Aorta (tissue), 5 donors: Measurements from ENCODE around the gene SYT7. TPM values are rescaled to one million over a fixed set of nuclear protein-coding genes. Genes with fewer than 3 reads are reported as not detected.

Source experiments
- ATAC-seq: fragments of 200-7000 bp; cut with Tn5 transposase; one replicate; pipeline ENCODE4 v1.9.1; 2022; ENCODE audit warnings: moderate library complexity; ENCODE audit not compliant: low FRiP score
- DNase-seq, 2 donors: peaks; one replicate each; pipeline ENCODE4 v3.0.0-alpha.2; 2020
- H3K27ac ChIP-seq, 2 donors: one replicate each; pipeline ENCODE4 v1.5.1; 2013; ENCODE audit warnings: low read length in 2 of 2, mild to moderate bottlenecking in 2 of 2, moderate library complexity in 2 of 2, control low read depth in 1 of 2, inconsistent platforms in 1 of 2, low read depth in 1 of 2
- H3K27me3 ChIP-seq, 2 donors: one replicate each; pipeline ENCODE4 v1.6.1; 2013; ENCODE audit warnings: control low read depth in 1 of 2, low read length in 1 of 2, mild to moderate bottlenecking in 1 of 2, moderate library complexity in 1 of 2; ENCODE audit not compliant: insufficient read depth in 2 of 2, control insufficient read depth in 1 of 2
- H3K36me3 ChIP-seq, 2 donors: one replicate each; pipeline ENCODE4 v1.6.1; 2013; ENCODE audit warnings: control low read depth in 1 of 2, low read length in 1 of 2, mild to moderate bottlenecking in 1 of 2; ENCODE audit not compliant: insufficient read depth in 2 of 2, control insufficient read depth in 1 of 2
- H3K4me1 ChIP-seq, 2 donors: one replicate each; pipeline ENCODE4 v1.6.1; 2013; ENCODE audit warnings: low read length in 2 of 2, control low read depth in 1 of 2, mild to moderate bottlenecking in 1 of 2, moderate library complexity in 1 of 2; ENCODE audit not compliant: insufficient read depth in 2 of 2, control insufficient read depth in 1 of 2
- H3K4me3 ChIP-seq, 2 donors: one replicate each; pipeline ENCODE4 v1.5.1; 2013; ENCODE audit warnings: low read length in 2 of 2, control low read depth in 1 of 2, mild to moderate bottlenecking in 1 of 2
- H3K9me3 ChIP-seq: one replicate; pipeline ENCODE4 v1.6.1; 2013; ENCODE audit warnings: mild to moderate bottlenecking, low read length; ENCODE audit not compliant: control insufficient read depth
- whole genome bisulfite sequencing, 2 donors: extraction: QIAGEN DNeasy Blood & Tissue Kit; methylation state at CpG; one replicate each; pipeline ENCODE4 v1.1.7; 2013; 5-methylcytosine and 5-hydroxymethylcytosine counted together
- intact Hi-C, 2 donors: fragments of 100-400 bp; cut with DNase I; formaldehyde crosslinking; loops; one replicate each; pipeline versions ENCODE4 v1.14.2 to v1.15.0; 2022
- polyA plus RNA-seq, 2 donors: library from polyadenylated mRNA; stranded (reverse); fragments of 200-250 nt; gene quantifications; one replicate each; pipeline ENCODE4 v1.2.3, GENCODE V29; 2013
- total RNA-seq, 2 donors: library from RNA; stranded (reverse); fragmentation: NEBNext Ultra II Directional; extraction: Animal tissue kit (Norgen Biotek cat#: 25700); gene quantifications; one replicate each; pipeline ENCODE4 v1.2.1, GENCODE V29; 2021
- donor health status: healthy with polysubstance abuse.
- donor health status: Bipolar disorder and iron deficiency.
- donor health status: DM: no; HTN: no; CAD: no.
- donor health status: DM: no; HTN: no; CAD: no.
- donor health status: DM: yes; HTN: yes; CAD: no.

The SYT7 gene
- total and polyA plus RNA-seq, 4 donors, result 0.20 to 2.3 (median 0.94) TPM

- 55 to 66% methylated on average over 14 to 15 of the region's 15 CpGs for WGBS, 2 donors
- no peak overlapping the region for H3K4me3 ChIP-seq
- no peak overlapping the region for H3K27ac ChIP-seq
- no peaks in the 10 kb centered on the region for H3K36me3 ChIP-seq
- no peaks in the 10 kb centered on the region for H3K9me3 ChIP-seq
- ATAC-seq, result no peak
- H3K4me1 ChIP-seq, result no peaks in the 10 kb centered on the region
- H3K27me3 ChIP-seq, result no peaks in the 10 kb centered on the region
- intact Hi-C loops, result no loop called here
- no peak for DNase-seq
Measured at GRCh38 chr11:61578819-61579675, 1.8 kb downstream of the SYT7 start.

- 79 to 82% methylated on average over 7 of the region's 7 CpGs for WGBS, 2 donors
Measured at GRCh38 chr11:61577383-61578118, 3.3 kb downstream of the SYT7 start.

GRCh38 chr11:61575886-61576861 is 4.7 kb downstream of the SYT7 start:
- intact Hi-C loops, result no loop called here

More at GRCh38 chr11:61577383-61578118, 3.3 kb downstream of the SYT7 start:
- no peaks in the 10 kb centered on the region for H3K36me3 ChIP-seq
- ATAC-seq, result no peak
- no peaks in the 10 kb centered on the region for H3K9me3 ChIP-seq
- H3K4me1 ChIP-seq, result no peaks in the 10 kb centered on the region
- H3K4me3 ChIP-seq, result no peak overlapping the region
- H3K27ac ChIP-seq, result no peak overlapping the region
- no peaks in the 10 kb centered on the region for H3K27me3 ChIP-seq
- DNase-seq, result no peak
- intact Hi-C loops, result no loop called here

GRCh38 chr11:61574611-61575010 is 6.3 kb downstream of the SYT7 start:
- intact Hi-C loops, result no loop called here
- WGBS, 2 donors, result 72 to 74% methylated on average over 14 of the region's 14 CpGs
- ATAC-seq (no peak), DNase-seq (no peak)
- H3K9me3 ChIP-seq, result no peaks in the 10 kb centered on the region
- no peaks in the 10 kb centered on the region for H3K27me3 ChIP-seq
- no peak overlapping the region for H3K4me3 ChIP-seq
- H3K4me1 ChIP-seq, result no peaks in the 10 kb centered on the region
- no peak overlapping the region for H3K27ac ChIP-seq
- H3K36me3 ChIP-seq, result no peaks in the 10 kb centered on the region

More at GRCh38 chr11:61575886-61576861, 4.7 kb downstream of the SYT7 start:
- no peaks in the 10 kb centered on the region for H3K27me3 ChIP-seq
- H3K9me3 ChIP-seq, result no peaks in the 10 kb centered on the region
- no peaks in the 10 kb centered on the region for H3K36me3 ChIP-seq
- H3K4me3 ChIP-seq, result no peak overlapping the region
- no peaks in the 10 kb centered on the region for H3K4me1 ChIP-seq
- DNase-seq (no peak), ATAC-seq (no peak)
- H3K27ac ChIP-seq, result no peak overlapping the region
- 72 to 74% methylated on average over 20 of the region's 20 CpGs for WGBS, 2 donors

GRCh38 chr11:61572913-61573312 is 8.0 kb downstream of the SYT7 start:
- no peak for ATAC-seq
- WGBS, 2 donors, result 57 to 66% methylated on average over 5 of the region's 5 CpGs
- H3K27me3 ChIP-seq, result peaks cover 0 to 2% of the 10 kb centered on the region in 2 donors

GRCh38 chr11:61571869-61572268 is 9.0 kb downstream of the SYT7 start:
- Histone ChIP-seq H3K4me3 (no peak overlapping the region), H3K4me1 (no peaks in the 10 kb centered on the region), H3K27me3 (peaks cover 0 to 2% of the 10 kb centered on the region in 2 donors), H3K27ac (no peak overlapping the region), H3K9me3 (no peaks in the 10 kb centered on the region), H3K36me3 (no peaks in the 10 kb centered on the region)
- intact Hi-C loops, result no loop called here
- DNase-seq (no peak), ATAC-seq (no peak)
- 32 to 45% methylated on average over 3 of the region's 3 CpGs for WGBS, 2 donors

More at GRCh38 chr11:61572913-61573312, 8.0 kb downstream of the SYT7 start:
- no peak overlapping the region for H3K27ac ChIP-seq
- no peaks in the 10 kb centered on the region for H3K36me3 ChIP-seq
- no peak overlapping the region for H3K4me3 ChIP-seq
- H3K4me1 ChIP-seq, result no peaks in the 10 kb centered on the region
- intact Hi-C loops, result no loop called here
- no peak for DNase-seq
- no peaks in the 10 kb centered on the region for H3K9me3 ChIP-seq

- Histone ChIP-seq H3K27me3 (peaks cover 0 to 2% of the 10 kb centered on the region in 2 donors), H3K9me3 (no peaks in the 10 kb centered on the region), H3K27ac (no peak overlapping the region), H3K36me3 (no peaks in the 10 kb centered on the region), H3K4me3 (no peak overlapping the region), H3K4me1 (no peaks in the 10 kb centered on the region)
- intact Hi-C loops, result no loop called here
- no peak for ATAC-seq
- WGBS, 2 donors, result 77 to 78% methylated on average over 9 of the region's 9 CpGs
- no peak for DNase-seq
Measured at GRCh38 chr11:61571337-61571736, 9.5 kb downstream of the SYT7 start.

- 52 to 53% methylated on average over 10 of the region's 10 CpGs for WGBS, 2 donors
- Histone ChIP-seq H3K9me3 (no peaks in the 10 kb centered on the region), H3K27me3 (peaks cover 0 to 2% of the 10 kb centered on the region in 2 donors)
Measured at GRCh38 chr11:61569701-61570100, 11.2 kb downstream of the SYT7 start.

More at GRCh38 chr11:61569701-61570100, 11.2 kb downstream of the SYT7 start:
- Histone ChIP-seq H3K27ac (no peak overlapping the region), H3K36me3 (no peaks in the 10 kb centered on the region), H3K4me1 (no peaks in the 10 kb centered on the region), H3K4me3 (no peak overlapping the region)
- ATAC-seq, result no peak
- no peak for DNase-seq
- intact Hi-C loops, result no loop called here
